ENCODE results near the gene ZNF792.
"Not testable (repeated sequence)": the region's sequence is repeated elsewhere in the genome, so short reads cannot be mapped to it uniquely, and the experiment has no call there.

ZNF792 gene

DNA sequence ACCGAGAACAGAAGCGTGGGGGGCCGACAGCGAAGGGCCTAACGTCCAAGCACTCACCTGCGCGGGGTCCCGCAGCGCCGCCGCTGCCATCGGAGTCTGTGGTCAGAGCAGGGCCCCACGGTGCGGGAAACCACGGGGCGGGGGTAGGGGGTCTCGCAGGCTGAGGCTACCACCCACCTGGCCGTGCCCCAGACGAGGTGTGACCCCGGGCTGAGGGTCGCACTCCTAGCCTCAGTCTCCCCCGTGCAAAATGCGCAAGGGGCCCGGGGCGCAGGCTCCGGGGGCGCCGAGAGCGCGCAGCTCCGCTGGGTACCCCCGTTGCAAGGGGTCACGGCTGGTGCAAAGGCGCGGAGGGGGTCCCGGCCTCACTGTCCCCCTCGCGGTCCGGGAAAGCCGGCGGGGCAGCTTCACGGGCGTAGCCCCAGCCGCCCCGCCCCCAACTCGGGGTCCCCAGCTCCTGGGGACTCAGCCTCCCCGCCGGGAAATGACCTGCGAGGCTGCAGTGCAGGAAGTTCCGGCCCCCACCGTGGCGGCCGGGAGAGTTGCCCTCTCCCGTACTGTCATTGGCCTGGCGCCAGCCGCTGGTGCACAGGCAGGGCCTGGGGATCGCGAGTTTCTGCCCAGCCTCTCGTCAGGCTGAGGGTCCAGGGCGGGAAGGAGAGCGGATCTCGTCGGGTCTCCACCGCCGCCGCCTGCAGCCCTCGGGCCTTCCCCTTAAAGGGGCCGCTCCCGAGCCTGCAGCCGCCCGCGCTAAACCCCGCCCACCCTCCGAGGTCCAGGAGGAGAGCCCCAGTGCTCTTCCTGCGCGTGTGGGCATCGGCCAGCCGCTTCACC, at the start of gene ZNF792:
TSS of gene ZNF792 (minus strand) at position 657 of the 834 bp plus-strand sequence. CDS start at position 90, 567 bp downstream.
- DNase-seq, result peak; percentile 37

DNA sequence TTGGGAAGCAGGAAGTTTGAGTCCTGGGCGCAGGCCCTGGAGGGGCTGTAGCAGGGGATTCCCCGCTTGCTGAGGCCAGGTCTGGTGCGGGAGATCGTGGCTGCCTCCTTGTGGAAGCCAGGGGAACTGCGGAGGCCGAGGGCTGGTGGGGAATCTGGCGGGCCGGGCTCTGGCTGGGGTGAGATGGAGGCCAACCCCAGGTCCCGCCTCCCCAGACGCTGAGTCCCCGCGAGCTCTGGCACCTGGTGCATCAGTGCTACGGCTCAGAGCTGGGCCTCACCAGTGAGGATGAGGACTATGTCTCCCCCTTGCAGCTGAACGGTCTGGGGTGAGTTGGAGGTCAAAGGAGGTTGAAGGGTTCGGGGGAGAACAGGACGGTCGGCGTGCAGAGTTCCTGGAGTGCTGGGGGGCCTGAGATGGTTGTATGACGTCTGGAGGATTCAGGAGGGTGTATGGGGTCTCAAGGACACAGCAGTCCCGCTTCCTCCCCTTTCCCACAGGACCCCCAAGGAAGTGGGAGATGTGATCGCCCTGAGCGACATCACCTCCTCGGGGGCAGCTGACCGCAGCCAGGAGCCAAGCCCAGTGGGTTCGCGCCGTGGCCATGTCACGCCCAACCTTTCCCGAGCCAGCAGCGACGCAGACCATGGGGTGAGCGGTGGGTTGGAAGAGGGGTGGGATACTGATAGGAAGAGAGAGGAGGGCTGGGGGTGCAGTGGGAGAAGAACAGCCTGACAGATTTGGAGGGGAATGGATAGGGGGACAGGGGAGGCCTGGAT, 49.2 kb upstream of the ZNF792 start:
- no peak for DNase-seq

DNA sequence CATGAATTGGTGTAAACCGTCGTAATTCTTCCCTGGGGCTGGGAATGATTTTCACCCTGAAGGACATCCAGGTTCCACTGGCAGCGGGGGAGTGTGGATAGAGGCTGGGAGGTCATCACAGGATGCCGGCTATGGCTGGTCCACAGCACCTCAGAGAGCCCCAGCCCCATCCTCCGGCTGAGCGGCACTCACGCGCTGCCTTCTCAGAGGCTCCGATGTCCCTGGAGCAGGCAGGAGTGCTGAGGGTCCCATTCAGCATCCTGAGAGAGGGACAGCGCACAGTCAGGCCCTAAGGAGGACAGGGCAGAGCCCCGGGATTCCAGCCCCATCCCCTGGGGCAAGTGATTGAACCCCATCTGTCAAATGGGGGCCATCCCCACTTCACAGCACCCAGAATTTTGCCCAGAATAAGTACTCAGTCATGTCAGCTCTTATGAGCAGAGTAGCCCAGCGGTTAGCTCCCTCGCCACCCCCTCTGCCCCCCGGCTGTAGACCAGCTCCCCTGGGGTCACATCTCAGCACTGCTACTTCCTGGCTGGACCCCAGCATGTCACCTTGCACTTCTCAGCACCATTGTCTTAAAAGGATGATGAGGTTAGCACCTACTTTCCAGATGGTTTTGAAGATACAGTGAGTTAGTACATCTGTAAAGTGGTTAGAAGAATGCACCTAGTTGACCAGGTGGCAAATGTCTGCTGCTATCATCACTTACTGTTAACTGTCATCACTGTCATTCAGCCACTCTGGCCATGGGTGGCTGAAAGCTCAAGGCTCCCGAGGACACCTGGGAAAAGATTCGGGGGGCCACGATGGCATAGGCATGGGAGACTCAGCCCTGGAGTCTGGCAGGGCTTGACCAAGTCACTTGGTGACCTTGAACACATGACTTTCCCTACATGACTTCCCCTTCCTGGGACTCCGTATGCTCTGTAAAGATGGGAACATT, 48.0 kb upstream of the ZNF792 start:
- no peak for DNase-seq

DNA sequence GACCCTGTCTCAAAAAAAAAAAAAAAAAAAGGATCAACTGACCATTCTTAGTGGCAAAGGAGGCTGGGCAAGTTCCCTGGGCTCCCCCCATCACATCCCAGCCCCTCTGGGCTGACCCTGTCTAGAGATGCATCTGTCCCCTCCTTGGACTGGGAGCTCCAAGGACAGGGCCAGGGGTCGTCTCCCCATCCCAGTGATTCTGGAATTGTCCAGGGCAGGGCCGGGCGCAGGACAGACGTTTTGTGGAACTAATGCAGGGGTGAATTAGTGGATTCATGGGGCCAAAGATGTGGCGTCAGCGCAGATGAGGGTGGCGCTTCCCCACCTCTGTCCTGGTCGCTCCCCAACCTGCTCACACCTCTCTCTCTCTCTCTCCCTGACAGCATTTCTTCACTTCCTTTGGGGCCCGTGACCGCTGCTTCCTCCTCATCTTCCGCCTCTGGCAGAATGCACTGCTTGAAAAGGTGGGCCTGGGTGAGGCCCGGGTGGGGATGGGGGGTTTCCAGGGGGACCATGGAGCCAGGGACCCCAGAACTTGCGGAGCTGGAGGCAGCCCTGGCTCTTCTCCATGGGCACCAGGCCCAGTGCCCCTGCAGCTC, 47.2 kb upstream of the ZNF792 start:
- DNase-seq, result no peak

DNA sequence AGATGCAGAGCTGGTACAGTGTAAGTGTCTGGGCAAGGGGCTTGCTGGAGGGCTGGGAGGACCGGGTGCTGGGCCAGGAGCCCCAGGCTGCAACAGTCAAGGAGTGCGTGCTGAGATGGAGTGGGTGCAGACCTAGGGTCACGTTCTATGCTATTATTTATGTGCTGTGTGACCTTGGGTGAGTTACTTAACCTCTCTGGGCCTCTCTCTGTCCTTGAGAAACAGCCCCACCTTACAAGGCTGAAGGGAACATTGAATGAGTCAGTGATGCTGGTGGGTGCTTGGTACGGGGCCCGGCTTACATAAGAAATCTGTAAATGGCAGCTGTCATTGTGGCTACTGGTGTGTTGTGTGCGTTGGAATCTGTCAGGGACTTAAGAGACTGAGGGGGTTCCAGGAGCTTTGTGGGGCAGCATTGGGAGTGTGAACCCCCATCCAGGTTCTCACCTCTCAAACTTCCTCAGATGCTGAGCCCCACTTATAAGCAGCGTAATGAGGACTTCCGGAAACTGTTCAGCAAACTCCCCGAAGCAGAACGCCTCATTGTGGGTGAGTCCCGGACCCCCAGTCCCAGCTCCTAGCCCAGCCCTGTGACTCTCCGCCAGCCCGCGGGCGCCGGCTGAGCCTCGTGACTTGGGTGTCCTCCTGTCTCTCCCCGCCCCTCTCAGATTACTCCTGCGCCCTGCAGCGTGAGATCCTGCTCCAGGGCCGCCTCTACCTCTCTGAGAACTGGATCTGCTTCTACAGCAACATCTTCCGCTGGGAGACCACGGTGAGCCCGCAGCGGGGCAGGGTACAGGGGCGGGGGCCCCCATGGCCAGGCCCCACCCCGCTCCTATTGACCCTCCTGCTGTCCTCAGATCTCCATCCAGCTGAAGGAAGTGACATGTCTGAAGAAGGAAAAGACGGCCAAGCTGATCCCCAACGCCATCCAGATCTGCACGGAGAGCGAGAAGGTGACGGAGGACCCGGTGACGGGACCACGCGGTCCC, 45.7 kb upstream of the ZNF792 start:
- DNase-seq, result no peak

DNA sequence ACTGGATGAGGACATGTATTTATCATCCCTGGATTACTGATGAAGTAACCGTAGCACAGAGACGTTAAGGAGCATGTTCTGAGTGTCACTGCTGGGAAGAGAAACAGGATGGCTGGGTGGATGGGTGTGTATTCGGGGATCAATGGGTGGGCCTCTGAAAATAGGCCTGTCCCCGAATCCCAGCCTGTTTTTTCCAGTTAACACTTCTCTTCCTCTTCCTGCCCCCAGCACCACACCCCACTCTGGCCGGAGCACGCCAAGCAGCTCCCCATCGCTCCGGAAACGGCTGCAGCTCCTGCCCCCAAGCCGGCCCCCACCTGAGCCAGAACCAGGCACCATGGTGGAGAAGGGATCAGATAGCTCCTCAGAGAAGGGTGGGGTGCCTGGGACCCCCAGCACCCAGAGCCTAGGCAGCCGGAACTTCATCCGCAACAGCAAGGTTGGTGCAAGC, 44.9 kb upstream of the ZNF792 start:
- no peak for DNase-seq

DNA sequence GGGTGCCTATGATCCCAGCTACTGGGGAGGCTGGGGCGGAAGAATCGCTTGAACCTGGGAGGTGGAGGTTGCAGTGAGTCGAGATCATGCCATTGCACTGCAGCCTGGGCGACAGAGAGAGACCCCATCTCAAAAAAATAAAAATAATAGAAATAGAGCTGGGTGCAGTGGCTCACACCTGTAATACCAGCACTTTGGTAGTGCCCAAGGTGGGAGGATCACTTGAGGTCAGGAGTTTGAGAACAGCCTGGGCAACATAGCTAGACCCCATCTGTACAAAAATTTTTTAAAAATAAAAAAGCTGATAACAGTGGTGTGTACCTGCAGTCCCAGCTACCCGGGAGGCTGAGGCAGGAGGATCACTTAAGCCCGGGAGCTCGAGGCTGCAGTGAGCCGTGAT, 43.4 kb upstream of the ZNF792 start:
- not testable (repeated sequence) for DNase-seq

DNA sequence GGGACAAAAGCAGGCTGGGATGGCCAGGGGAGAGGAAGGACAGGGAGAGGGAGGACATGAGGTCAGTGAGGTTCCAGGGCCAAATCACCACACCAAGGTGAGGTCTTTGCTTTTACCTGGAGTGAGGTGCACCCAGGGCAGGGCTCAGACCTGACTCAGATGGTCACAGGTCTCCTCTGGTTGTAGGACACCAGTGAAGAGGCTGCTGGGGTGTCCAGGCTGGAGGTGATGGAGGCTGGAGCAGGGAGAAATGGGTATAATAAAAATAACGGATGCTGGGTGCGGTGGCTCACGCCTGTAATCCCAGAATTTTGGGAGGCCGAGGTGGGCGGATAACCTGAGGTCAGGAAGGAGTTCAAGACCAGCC, 43.0 kb upstream of the ZNF792 start:
- DNase-seq, result no peak

DNA sequence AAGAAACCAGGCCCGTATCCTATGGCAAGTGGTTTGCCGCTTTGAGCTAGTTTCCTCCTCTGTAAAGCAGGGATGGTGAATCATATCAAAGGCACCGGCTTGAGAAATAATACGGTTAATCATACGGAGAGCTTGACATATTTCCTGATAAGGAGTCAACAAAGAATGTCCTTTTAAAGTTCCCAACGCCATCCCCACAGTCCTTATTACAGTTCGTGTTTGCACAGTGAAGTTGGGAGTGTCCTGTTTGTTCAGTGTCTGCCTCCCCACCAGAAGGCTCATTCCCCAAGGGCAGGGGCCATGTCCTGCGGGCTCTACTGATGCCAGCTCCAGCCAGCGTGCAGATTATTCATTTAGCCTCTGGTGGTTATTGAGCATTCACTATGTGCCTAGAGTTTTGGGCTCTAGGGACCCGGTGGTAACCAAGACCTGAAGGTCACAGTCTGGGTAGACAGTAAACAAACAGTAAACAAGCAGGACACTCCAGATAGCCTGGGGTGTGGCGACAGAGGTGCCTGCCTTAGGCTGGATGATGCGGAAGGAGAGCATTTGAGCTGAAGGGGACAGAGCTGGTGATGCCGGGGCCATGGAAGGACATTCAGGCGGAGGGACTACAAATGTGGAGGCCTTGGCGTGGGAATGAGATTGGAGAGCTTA, 42.4 kb upstream of the ZNF792 start:
- peak; percentile 88 for DNase-seq

DNA sequence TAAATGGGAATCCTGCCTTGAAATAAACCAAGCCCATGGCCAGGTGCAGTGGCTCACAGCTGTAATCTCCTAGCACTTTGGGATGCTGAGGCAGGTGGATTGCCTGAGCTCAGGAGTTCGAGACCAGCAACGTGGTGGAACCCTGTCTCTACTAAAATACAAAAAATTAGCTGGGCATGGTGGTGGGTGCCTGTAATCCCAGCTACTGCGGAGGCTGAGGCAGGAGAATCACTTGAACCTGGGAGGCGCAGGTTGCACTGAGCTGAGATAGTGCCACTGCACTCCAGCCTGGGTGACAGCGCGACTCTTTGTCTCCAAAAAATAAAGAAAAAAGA, 41.9 kb upstream of the ZNF792 start:
- DNase-seq, result not testable (repeated sequence)

DNA sequence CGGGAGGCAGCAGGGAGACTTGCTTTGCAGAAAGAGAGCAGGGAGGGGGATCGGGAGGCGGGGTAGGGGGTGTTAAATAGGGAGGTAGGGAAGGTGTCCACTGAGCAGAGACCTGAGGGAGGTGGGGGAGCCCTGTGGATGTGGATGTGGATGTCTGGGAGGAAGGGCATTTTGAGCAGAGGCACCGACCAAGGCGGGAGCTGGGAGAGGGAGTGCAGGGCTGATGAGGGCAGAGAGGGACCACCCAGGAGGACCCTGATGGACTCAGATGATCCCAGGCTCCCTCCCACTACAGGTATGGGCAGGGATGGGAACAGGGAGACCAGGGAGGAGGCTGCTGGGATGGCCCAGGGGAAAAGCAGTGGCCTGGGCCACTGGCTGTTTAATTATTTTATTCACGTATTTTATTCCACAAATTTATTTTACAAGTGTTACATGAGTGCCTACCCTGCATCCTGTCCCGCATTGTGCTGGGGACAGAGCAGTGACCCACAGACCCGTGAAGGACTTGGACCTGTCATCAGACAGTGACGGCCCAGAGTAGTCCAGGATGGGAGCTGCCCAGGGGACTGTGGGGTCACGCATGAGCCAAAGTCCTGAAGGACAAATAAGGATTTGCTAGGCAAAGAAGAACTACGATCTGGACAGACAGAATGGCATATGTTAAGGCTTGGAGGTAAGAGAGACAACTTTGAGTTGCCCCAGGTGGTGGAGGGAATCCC, 41.4 kb upstream of the ZNF792 start:
- DNase-seq, result no peak

DNA sequence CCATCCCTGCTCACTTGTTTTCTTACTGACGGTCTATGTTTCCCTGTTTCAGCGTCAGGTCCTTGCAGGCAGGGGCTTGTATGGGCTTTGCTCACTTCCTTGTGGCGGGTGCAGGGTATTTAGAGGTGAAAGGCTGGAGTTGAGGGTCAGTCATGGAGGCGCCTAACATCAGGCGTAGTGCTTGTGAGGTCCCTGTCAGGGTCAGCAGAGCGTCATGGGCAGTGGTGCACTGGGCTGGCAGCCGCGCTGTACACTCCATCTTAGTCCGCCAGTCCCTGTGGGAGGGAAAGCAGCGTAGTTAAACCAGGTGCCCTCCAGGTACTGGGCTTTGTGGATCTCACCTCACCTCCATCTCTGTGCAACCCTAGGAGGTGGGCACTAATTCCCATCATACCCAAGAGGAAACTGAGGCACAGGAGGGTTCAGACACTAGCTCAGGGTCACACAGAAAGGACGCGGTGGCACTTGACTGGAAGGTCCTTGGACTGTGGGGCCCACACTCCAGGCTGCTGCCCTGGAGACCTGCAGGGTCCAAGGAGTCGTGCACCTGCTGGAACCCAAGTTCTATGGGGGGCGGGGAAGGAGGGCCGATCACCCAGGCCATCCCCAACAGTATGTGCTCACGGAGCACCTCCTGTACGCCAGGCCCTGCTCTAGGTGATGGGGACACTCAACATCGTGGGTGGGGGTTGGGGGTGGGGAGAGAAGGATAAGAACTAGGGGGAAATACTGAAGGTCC, 40.7 kb upstream of the ZNF792 start:
- no peak for DNase-seq

DNA sequence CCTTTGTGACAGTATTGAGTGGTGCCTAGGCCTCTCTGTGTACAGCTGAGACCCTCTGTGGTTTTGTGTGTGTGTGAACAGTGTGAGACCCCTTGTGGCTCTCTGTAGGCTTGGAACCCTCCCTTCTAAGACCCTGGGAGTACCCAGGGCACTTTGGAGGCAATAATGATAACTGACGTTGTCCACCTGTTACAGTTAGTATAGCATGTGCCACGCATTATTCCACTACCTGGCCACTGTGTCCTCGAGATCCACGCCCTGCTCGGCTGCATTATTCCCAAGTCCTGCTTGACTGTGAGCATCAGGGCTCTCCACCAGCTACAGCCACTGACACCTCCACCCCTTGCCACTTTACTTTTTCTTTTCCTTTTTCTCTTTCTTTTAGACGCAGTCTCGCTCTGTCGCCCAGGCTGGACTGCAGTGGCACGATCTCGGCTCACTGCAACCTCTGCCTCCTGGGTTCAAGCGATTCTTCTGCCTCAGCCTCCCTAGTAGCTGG, 38.1 kb upstream of the ZNF792 start:
- no peak for DNase-seq

DNA sequence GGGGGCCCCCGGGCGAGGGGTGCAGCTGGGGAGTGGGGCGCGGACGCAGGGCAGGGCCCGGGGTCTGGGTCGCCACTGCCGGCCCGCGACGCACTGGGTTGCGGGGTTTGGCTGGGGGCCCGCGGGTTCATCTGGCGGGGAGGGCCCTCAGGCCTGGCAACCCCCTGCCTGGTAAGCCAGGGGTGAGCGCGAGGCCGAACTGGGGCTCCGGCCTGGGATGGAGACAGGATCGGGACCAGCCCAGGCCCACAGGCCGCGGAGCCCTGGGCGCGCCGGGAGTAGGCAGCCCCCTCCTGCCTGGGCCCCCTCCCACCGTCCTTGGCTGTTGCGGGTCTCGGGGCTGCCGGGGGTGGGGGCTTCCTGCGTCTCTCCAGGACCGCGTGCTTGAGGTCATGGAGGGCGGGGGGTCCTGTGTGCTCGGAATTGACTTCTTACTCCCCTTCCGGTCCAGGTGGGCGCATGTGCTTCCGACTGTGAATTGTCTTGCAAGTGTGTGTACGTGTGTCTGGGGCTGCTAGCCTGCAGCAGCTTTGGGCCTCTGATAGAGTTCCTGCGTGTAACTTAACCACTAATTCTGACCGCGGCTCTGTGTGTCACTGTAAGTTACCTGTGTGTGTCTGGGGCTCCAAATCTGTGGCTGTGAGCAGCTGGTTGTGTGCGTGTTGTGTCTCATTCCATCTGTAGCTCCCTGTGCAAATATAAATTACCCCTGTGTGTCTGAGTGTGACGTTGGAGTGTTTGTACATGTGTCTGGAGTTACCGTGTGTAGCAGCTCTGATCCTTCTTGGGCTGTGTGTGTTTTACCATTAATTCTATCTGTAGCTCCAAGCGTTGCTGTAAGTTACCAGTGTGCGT, 36.8 kb upstream of the ZNF792 start:
- DNase-seq, result peak; percentile 46

DNA sequence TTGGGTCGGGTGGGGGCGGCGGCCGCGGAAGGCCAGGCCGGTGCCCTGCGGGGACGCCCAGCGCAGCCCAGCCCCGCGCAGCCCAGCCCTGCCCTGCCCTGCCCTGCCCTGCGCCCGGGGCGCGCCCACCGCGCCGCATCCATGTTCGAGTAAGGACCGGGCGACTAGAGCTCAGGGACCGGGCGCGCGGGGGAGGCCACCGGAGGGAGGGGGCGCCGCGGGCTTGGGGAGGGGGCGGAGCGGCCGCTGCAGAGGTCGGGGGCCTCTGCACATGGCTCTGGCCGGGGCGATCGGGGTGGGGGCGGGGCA, 36.3 kb upstream of the ZNF792 start:
- no peak for DNase-seq

DNA sequence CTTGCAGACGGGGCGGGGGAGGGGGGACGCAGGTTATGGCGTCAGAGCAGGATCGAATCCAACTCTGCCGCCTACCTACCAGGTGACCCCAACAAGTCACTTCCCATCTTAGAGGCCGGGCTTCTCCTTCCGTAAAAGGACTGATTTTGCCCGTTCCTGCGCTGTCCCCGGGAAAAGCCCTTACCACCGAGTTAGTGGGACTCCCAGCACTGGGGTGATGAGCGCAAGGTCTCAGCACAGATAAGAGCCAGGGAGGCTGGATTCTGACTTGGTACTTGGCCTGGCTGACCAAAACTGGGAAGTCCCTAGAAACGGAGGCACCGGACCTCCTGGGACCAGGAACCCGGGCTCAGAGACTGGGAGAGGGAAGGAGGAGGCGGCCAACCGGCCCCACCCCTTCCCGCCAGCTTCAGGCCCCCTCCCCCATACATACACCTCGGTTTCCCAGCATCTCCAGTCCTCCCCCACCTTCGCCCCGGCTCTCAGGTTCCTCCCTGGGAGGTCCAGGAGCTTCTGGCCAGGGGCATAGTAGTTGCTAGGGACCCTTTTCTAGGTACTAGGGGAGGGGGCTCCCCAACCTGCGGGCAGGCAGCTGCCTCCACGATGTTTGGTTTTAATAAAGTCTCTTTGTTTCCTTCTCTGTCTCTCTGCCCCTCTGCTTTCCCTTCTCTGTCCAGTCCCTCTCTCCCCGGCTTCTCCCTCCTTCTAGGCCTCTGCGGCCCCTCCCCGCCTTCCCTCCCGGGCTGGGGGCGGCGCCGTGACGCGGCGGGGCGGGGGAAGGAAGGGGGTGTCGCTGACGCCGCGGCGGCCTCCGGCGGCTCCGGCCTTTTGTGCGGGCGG, 35.7 kb upstream of the ZNF792 start, which contains the start of gene GRAMD1A:
TSS of gene GRAMD1A (plus strand) at position 826 of the 840 bp plus-strand sequence. CDS start 156 bp downstream, outside the sequence.
- peak; percentile 63 for DNase-seq
